ENCODE measurements around the gene TUBB4B. TPM values are rescaled to one million over a fixed set of nuclear protein-coding genes. Genes with fewer than 3 reads are reported as not detected.

The TUBB4B gene
- total RNA-seq, 4 donors from 2014 or later, result 367 to 753 (median 540) TPM

DNA sequence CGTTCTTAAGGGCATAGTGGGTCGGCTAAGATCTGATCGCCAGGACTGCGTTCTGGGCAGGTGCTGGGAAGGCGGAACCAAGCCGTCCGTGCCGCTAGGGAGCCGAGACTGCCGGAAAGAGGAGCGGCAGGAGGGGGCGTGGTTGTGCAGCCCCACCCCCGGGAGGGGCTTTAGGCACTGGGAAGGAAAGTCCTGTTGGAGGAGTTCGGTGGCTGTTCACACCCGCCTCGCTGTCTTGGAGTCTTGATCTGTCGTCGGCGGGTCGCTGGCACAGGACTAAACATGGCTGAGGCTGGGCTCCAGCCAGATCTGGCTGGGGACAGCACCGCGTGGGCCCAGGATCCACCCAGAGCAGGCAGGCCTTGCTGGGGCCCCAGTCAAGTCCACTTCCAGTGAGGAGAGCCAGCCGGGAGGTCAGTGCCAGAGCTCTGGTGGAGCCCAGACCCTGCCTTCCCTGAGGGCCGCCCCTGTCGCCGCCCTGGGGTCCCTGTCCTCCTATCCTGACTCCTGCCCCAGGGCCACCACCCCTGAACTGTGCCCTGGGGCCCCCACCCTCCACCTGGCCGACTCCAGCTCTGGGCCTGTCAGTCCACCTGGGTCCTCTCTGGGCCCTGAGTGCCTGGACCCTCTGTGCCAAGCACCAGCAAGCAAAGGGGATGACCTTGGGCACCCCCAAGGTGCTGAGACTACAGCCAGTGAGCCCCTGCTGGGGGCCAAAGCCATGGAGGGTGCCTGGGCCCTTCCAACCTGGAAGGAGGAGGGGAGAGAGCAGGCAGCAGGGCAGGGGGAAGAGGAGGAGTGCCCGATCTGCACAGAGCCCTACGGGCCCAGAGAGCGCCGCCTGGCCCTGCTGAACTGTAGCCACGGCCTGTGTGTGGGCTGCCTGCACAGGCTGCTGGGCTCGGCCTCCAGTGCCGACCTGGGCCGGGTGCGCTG, 23.5 kb upstream of the TUBB4B start:
- Histone ChIP-seq H3K27me3 (no peaks in the 10 kb centered on the region), H3K27ac (peak overlapping the region; percentile 83 to 92 (median 90)), H3K36me3 (peaks cover 0 to 29% (median 0%) of the 10 kb centered on the region in 3 donors), H3K9me3 (no peaks in the 10 kb centered on the region), H3K4me1 (peaks cover 22 to 57% (median 25%) of the 10 kb centered on the region in 3 donors), H3K4me3 (peak overlapping the region; percentile 37 to 66 (median 50))
- no peak for DNase-seq
- intact Hi-C loops (cut with DNase I), result no loop called here
- WGBS, 2 donors, result 49% methylated on average over 9 of the region's 36 CpGs; no CpG with 5 or more reads in 1 of the 2 donors
- peak in 2 of 4 donors; percentile 50 to 70 for TF ChIP-seq POLR2A (IDR thresholded peaks at IDR 0.05)
- peak in 2 of 6 experiments; percentile 11 to 15 for TF ChIP-seq CTCF (IDR thresholded peaks at IDR 0.05)

DNA sequence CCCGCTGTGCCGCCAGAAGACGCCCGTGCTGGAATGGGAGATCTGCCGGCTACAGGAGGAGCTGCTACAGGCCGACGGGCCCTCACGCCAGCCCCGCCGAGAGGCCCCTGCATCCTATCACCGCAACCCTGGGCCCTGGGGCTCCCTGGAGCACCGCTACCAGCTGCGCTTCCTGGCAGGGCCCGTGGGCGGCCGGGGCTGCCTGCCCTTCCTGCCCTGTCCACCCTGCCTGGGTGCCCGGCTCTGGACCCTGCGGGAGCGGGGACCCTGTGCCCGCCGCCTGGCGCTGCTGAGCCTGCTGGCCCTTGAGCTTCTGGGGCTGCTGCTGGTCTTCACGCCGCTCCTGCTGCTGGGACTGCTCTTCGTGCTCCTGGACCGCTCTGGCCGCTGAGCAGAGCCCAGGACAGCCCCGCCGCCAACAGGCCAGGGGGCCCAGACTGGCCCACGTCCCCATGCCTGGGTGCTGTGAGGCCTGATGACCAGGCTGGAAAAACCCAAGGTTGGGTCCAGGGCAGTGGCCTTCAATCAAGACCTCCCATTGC, 22.8 kb upstream of the TUBB4B start:
- Histone ChIP-seq H3K27me3 (no peaks in the 10 kb centered on the region), H3K9me3 (no peaks in the 10 kb centered on the region), H3K27ac (peak overlapping the region; percentile 83 to 92 (median 90)), H3K4me1 (peaks cover 28 to 64% (median 31%) of the 10 kb centered on the region in 3 donors), H3K4me3 (peak overlapping the region; percentile 37 to 66 (median 50)), H3K36me3 (peaks cover 0 to 29% (median 0%) of the 10 kb centered on the region in 3 donors)
- intact Hi-C loops (cut with DNase I), result no loop called here
- no peak for TF ChIP-seq CTCF (IDR thresholded peaks at IDR 0.05)
- TF ChIP-seq POLR2A (IDR thresholded peaks at IDR 0.05), result no peak
- 67% methylated on average over 2 of the region's 30 CpGs; no CpG with 5 or more reads in 1 of the 2 donors for WGBS, 2 donors
- DNase-seq, result no peak

DNA sequence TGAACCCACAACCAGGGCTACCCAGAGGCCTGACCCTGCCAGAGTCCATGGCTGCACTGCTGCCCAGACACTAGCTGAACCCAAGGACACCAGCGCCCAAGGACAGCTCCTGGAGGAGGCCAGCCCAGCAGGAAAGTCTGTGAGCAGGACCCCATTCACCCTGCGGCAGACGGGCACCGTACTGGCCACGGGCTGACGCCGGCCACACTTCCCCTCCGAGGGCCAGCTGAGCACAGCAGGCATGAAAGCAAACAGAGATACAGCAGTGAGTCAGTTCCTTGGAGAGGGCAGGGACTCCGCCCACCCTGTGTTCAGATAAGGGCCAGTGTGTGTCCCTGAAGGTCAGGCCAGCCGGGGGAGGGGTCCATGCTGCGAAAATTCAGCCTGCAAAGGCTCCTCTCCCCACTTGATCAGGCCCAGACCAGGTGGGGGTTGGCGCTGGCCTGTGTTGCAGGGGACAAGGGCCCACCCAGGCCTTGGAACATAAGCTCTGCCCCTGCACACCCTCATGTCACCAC, 22.3 kb upstream of the TUBB4B start:
- intact Hi-C loops (cut with DNase I), result no loop called here
- peaks cover 28 to 66% (median 33%) of the 10 kb centered on the region in 3 donors for H3K4me1 ChIP-seq
- TF ChIP-seq CTCF (IDR thresholded peaks at IDR 0.05) (no peak), POLR2A (IDR thresholded peaks at IDR 0.05) (no peak)
- H3K36me3 ChIP-seq, result peaks cover 0 to 29% (median 0%) of the 10 kb centered on the region in 3 donors
- DNase-seq, result no peak
- no peaks in the 10 kb centered on the region for H3K27me3 ChIP-seq
- peak overlapping the region in 3 of 4 donors; percentile 83 to 92 (median 91) for H3K27ac ChIP-seq
- no peaks in the 10 kb centered on the region for H3K9me3 ChIP-seq
- 69% methylated on average over 4 of the region's 12 CpGs; no CpG with 5 or more reads in 1 of the 2 donors for WGBS, 2 donors
- H3K4me3 ChIP-seq, result peak overlapping the region; percentile 37 to 66 (median 50)

DNA sequence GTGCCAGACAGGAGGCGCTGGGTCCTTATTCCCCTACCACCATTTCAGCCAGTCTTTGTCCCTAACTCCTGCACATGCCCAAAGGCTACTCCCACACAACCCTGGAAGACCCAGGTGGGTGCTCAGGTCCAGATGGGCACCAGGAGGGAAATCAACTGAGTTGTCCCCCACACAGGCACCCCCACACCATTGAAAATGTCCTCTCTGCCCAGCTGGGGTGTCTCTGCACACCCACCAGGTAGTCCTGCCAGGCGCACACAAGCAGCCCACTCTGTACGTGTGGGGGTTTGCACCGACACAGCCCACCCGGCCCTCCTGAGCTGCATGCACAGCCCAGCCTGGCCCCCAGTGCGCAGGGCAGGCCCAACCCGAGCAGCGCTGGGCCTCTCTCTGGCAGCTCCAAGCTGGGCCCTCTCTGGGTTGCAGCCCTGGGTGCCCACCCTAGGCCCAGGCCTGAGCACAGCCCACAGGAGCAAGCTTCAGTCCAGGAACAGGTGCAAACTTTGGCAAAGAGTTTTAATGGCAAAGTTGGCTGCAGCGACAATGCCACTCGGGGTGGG, 21.2 kb upstream of the TUBB4B start:
- TF ChIP-seq POLR2A (IDR thresholded peaks at IDR 0.05), result no peak
- no peak for TF ChIP-seq CTCF (IDR thresholded peaks at IDR 0.05)
- WGBS, 2 donors, result 92% methylated on average over 2 of the region's 10 CpGs
- intact Hi-C loops (cut with DNase I), result no loop called here

More for the DNA sequence above, 21.2 kb upstream of the TUBB4B start:
- Histone ChIP-seq H3K27ac (no peak overlapping the region), H3K4me3 (no peak overlapping the region), H3K9me3 (no peaks in the 10 kb centered on the region), H3K36me3 (peaks cover 0 to 19% (median 0%) of the 10 kb centered on the region in 3 donors), H3K27me3 (no peaks in the 10 kb centered on the region), H3K4me1 (peaks cover 38 to 76% (median 44%) of the 10 kb centered on the region in 3 donors)
- no peak for DNase-seq
